Activated T-cell treated with anti-CD3 and anti-CD28 coated beads, Interleukin-2, amount 50 U/mL, for 4 hours (primary cell): ENCODE measurements around the gene ABCB11. TPM values are rescaled to one million over a fixed set of nuclear protein-coding genes. Genes with fewer than 3 reads are reported as not detected.
"Not testable (repeated sequence)": the region's sequence is repeated elsewhere in the genome, so short reads cannot be mapped to it uniquely, and the experiment has no call there.

Source experiments
- ATAC-seq, 2 donors: fragments of 200-7000 bp; cut with Tn5 transposase; one replicate each; pipeline ENCODE4 v1.10.0; 2021
- DNase-seq: peaks from one replicate; pipeline ENCODE4 v3.0.0-alpha.2; 2020
- H3K27me3 Mint-ChIP-seq: one replicate; pipeline ENCODE4 v1.8.0; 2021; ENCODE audit warnings: low read depth, mixed read lengths
- H3K36me3 Mint-ChIP-seq: one replicate; pipeline ENCODE4 v1.8.0; 2022; ENCODE audit warnings: mixed read lengths; ENCODE audit not compliant: insufficient read depth
- H3K4me1 Mint-ChIP-seq: one replicate; pipeline ENCODE4 v1.8.0; 2021; ENCODE audit warnings: low read depth, mixed read lengths
- H3K4me3 Mint-ChIP-seq: one replicate; pipeline ENCODE4 v1.8.0; 2021; ENCODE audit warnings: mild to moderate bottlenecking, moderate library complexity, mixed read lengths
- H3K9me3 Mint-ChIP-seq: one replicate; pipeline ENCODE4 v1.8.0; 2021; ENCODE audit warnings: mixed read lengths
- total RNA-seq, 3 donors: library from RNA; stranded (reverse); gene quantifications; one replicate each; pipeline ENCODE4 v1.2.1, GENCODE V29; 2021

ABCB11 gene
- total RNA-seq, 3 donors from 2014 or later: not detected

DNA sequence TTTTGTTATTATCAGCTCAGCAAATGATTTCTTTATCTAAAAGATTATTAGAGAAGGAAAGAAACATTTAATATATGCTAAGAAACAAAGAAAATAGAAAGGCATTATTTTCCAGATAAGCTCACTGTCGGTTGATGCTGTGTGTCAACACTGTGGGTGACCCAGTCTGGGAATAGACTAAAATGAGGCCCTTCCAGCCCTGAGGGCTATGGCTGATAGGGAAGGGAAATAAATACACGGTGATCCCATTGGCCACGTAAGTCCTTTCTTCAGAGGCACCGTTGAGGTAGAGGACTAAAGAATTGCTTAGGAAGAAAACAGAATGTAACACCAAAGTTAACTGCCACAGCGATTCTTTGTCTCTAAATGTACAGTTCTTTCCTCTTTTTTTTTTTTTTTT is 1.8 kb downstream of the ABCB11 start:
- H3K4me3 Mint-ChIP-seq: no peak overlapping the region
- ATAC-seq (no peak), DNase-seq (no peak)
- H3K4me1 Mint-ChIP-seq: peaks cover 13% of the 10 kb centered on the region
- no peaks in the 10 kb centered on the region for H3K27me3 Mint-ChIP-seq
- peaks cover 6% of the 10 kb centered on the region for H3K9me3 Mint-ChIP-seq
- H3K36me3 Mint-ChIP-seq: no peaks in the 10 kb centered on the region

DNA sequence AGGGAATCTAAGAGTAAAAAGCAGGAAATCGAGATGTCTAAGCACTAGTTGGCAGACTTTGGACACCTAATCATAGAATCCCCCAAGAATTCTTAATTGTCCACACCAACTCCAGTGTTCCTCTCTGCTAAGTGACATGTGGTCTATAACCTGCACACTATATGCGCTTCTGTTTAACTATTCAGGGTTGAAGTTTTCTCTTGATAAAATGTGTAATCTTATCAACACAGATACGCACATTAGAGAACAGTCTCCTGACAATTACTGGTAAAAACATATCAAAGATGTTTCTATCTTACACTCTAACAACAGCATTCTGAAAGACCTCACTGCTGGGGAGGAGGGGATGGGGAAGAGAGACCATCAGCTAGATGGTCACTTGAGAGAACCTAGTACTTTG is 3.9 kb downstream of the ABCB11 start:
- DNase-seq (no peak), ATAC-seq (no peak)
- H3K36me3 Mint-ChIP-seq: no peaks in the 10 kb centered on the region
- H3K9me3 Mint-ChIP-seq: no peaks in the 10 kb centered on the region
- peaks cover 9% of the 10 kb centered on the region for H3K4me1 Mint-ChIP-seq
- H3K4me3 Mint-ChIP-seq: no peak overlapping the region
- no peaks in the 10 kb centered on the region for H3K27me3 Mint-ChIP-seq

DNA sequence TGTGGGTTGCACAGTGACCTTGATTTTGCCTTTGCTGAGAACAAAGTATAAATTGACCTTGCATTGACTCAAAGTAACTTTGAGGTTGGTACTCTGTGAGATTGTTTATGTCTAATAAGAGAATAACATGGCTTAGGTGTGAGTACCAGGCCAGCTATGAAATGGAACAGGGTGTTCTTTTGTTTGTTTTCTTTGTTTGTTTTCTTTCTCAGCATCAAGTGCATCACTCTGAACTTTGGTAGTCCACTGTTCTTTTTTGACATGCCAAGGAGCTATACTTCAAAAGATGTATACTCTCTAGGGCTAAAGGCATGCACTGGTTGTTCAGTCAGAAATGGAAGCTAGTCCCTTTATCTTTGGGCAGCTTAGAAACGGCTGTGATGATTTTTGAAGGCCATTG is 5.1 kb downstream of the ABCB11 start:
- Mint-ChIP-seq H3K36me3 (no peaks in the 10 kb centered on the region), H3K4me1 (peaks cover 9% of the 10 kb centered on the region), H3K4me3 (no peak overlapping the region), H3K9me3 (no peaks in the 10 kb centered on the region), H3K27me3 (no peaks in the 10 kb centered on the region)
- ATAC-seq (no peak), DNase-seq (no peak)

DNA sequence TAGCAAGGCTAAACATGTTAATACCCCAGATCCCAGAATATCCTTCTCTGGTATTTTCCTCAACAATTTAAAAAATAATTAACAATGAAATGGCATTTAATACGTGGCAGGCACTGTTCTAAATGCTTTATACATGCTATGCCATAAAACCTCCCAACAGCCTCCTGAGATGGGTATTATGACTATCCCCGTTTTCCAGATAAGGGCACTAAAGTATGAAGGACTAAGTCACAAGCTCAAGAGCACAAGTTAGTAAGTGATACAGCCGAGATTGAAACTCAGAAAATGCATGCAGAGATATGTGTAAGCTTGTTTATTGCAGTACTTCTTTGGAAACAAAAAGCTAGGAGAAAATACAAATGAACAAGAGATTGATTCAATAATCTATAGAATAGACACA is 8.0 kb downstream of the ABCB11 start:
- Mint-ChIP-seq H3K4me1 (peaks cover 9% of the 10 kb centered on the region), H3K27me3 (no peaks in the 10 kb centered on the region), H3K36me3 (no peaks in the 10 kb centered on the region), H3K4me3 (no peak overlapping the region), H3K9me3 (no peaks in the 10 kb centered on the region)
- ATAC-seq (no peak), DNase-seq (no peak)

DNA sequence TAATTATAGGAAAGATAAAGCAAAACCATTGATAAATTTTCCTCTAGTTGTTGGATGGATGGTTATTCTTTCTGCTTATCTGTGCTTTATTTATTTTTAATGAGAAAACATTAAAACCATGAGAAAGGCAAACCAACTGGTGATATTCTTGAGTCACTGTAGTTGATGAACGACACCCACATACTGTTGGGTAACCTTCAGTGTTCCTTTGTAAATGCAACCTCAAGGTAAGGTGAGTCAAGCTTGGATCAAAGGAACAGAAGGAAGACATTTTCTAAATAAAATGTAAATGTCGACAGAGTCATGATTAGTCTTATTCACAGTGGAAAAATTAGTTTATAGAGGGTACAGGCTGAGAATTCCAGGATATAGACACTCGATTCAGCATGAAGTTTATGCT is 12.7 kb downstream of the ABCB11 start:
- Mint-ChIP-seq H3K9me3 (no peaks in the 10 kb centered on the region), H3K27me3 (peaks cover 3% of the 10 kb centered on the region), H3K4me1 (no peaks in the 10 kb centered on the region), H3K36me3 (no peaks in the 10 kb centered on the region), H3K4me3 (no peak overlapping the region)
- DNase-seq: no peak
- no peak for ATAC-seq

DNA sequence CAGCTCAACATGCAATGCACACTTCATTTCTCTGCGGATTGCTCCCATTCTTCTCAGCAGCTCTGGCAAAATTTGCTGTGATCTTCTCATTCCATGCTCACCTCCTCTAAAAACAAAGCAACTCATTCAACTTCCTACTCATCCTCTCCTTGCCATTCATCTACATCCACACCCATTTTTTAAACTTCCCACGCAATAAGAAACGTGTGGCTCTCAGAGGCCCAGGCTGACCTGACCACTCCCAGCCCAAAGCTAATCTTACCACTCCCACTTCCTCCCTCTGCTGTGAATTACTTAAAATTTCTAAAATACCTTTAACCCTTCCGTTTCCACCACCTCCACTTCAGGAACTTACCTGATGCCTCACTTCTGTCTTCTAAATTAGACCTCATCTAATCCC is 15.2 kb downstream of the ABCB11 start:
- Mint-ChIP-seq H3K4me3 (no peak overlapping the region), H3K27me3 (peaks cover 3% of the 10 kb centered on the region), H3K9me3 (no peaks in the 10 kb centered on the region), H3K36me3 (no peaks in the 10 kb centered on the region), H3K4me1 (no peaks in the 10 kb centered on the region)
- no peak for DNase-seq
- no peak for ATAC-seq

DNA sequence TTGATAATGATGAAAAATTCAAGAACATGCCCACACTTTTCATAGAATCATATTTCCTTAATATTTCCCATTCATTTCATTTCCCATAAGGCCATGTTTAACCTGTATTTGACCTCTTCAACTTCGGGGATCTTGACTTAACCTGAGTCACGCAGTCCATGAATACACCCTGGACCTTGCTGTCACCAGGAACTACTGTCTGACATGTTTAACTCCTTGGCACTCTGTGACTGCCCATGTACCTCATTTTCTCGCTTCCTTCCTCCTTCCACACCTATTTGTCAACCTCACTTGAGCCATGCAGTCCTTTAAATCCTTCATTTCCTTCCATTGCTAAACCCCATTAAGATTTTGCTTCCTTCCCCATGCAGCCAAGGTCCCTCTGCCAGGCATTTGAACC is 16.3 kb downstream of the ABCB11 start:
- H3K36me3 Mint-ChIP-seq: no peaks in the 10 kb centered on the region
- peaks cover 3% of the 10 kb centered on the region for H3K27me3 Mint-ChIP-seq
- no peak for ATAC-seq
- no peaks in the 10 kb centered on the region for H3K4me1 Mint-ChIP-seq
- H3K4me3 Mint-ChIP-seq: no peak overlapping the region
- no peaks in the 10 kb centered on the region for H3K9me3 Mint-ChIP-seq
- no peak for DNase-seq

DNA sequence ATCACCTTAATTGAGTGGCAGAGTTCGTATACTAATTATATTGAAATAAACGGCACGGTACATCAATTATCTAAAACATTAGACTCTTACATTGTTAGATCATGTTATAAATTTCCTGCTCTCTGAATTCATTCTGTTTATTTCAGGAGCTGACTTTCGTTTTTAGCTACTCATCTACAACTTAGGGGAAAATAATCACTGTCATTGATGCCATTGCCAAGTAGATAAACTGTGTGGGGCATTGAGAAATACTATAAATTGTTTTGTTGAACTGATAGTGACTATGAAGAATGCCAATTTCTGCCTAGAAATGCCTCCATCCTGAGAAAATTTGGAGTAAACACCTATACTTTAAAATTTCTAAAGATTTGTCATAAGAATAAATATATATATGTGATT is 17.5 kb downstream of the ABCB11 start:
- H3K27me3 Mint-ChIP-seq: peaks cover 3% of the 10 kb centered on the region
- no peaks in the 10 kb centered on the region for H3K9me3 Mint-ChIP-seq
- ATAC-seq (no peak), DNase-seq (no peak)
- H3K4me3 Mint-ChIP-seq: no peak overlapping the region
- no peaks in the 10 kb centered on the region for H3K36me3 Mint-ChIP-seq
- H3K4me1 Mint-ChIP-seq: no peaks in the 10 kb centered on the region

DNA sequence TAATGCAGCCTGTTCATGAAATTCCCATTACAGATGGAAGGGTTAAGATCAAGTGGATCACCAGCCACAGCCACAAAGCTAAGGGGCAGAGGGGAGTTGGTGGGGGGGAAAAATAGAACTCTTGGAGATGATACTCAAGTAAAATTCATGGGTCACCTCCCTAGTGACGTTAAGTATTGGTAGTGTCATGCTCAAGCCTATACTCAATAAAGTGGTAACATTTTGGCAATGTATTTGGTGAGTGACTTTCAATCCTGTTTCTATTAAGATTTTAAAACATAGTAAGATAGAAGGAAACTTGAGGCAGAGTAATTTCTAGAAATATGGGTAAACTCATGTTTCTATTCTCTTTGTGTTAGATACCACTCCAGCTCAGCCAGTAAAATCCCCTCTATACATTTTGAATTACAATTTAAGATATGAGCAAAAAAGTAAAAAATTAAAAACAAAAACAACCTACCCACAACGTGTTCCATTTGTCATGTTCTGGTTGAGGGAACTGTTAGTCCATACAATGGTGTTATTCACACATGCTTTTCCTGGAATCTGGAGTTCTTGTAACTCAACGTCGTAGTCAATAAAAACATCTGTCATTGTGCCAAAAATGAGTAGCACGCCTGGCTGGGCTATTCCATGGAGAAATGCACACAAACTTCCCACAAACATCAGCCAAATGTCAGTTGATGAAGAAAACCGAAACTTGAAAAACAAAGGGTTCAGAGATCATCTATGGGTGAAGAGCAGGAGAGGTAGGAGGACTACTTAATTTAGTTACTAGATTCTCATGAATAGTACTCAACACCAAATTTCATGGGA is 18.1 kb downstream of the ABCB11 start:
- H3K27me3 Mint-ChIP-seq: peaks cover 3% of the 10 kb centered on the region
- H3K4me3 Mint-ChIP-seq: no peak overlapping the region
- no peak for DNase-seq
- H3K36me3 Mint-ChIP-seq: no peaks in the 10 kb centered on the region
- peaks cover under 1% of the 10 kb centered on the region for H3K4me1 Mint-ChIP-seq
- no peaks in the 10 kb centered on the region for H3K9me3 Mint-ChIP-seq
- ATAC-seq: no peak

DNA sequence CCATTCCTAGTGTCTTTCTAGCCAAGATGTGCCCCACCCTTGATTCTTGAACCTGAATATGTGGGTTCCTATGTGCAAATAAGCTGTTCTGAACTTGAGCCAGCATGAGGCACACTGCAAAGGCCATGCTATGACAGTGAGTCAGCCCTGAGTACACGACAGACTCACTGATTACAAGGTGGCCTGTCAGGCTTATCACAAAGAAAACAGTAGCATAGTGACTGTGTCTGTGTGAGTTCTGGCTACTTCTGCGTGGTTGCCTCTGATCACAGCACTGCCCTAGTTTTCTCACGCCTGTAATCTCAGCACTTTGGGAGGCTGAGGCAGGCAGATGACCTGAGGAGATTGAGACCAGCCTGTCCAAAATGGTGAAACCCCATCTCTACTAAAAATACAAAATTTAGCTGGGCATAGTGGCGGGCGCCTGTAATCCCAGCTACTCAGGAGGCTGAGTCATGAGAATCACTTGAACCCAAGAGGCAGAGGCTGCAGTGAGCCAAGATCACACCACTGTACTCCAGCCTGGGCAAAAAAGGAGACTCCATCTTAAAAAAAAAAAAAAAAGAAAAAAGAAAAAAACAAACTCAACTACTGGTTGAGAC is 18.8 kb downstream of the ABCB11 start:
- H3K27me3 Mint-ChIP-seq, DNase-seq: not testable (repeated sequence)
- peak; percentile 35 to 43 for ATAC-seq

DNA sequence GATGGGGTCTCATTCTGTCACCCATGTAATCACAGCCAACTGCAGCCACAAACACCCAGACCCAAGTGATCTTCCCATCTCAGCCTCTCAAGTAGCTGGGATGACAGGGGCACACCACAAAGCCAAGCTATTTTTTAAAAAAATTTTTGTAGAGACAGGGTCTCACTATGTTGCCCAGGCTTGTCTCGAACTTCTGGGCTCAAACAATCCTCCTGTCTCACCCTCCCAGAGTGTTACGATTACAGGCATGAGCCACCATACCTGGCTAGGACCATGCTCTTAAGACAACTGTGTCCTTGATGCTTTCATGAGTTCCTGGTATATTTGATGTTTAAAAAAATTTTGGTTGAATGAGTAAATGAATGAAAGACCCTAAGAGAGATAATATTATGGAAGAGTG is 19.4 kb downstream of the ABCB11 start:
- ATAC-seq (no peak), DNase-seq (no peak)
- peaks cover 2% of the 10 kb centered on the region for H3K4me1 Mint-ChIP-seq
- no peak overlapping the region for H3K4me3 Mint-ChIP-seq
- H3K9me3 Mint-ChIP-seq: no peaks in the 10 kb centered on the region
- H3K36me3 Mint-ChIP-seq: no peaks in the 10 kb centered on the region
- H3K27me3 Mint-ChIP-seq: no peaks in the 10 kb centered on the region

More for the DNA sequence above, 18.8 kb downstream of the ABCB11 start:
- H3K4me1 Mint-ChIP-seq, H3K36me3 Mint-ChIP-seq, H3K4me3 Mint-ChIP-seq, H3K9me3 Mint-ChIP-seq: not testable (repeated sequence)

DNA sequence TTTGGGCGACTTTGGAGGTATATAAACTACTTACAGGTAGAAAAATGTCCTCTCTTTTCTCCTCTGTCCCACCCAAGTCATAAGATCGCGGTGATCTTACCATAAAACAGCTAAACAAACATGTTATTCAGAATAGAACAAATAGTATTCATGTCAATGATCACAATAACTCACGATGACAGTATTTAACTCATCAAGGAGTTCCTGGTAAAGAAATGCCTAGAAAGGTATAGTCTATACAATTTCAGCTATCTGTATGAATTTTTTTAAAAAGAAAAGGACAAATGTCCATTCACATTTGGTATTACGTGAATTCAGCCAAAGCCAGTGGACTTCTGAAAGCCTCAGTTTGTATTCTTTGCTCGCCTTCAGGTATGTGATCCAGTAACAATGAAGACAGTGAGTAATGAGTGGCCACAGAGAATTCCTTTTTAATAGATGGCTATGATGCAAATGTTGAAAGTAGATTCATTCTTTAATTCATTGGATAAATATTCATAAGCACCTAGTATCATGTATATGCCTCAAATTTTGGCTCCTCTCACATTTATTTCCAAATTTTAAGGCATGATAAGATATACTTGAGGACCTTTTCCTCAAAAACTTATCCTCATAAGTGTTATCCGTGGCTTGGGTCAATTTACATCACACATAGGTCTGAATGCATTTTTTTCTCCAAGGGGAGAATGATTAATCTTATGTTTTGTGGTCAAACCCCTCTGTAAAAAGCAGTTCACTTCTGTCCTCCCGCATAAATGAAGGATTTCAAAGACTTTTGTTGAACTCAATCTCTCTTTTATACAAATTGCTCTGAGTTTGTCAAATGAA is 20.3 kb downstream of the ABCB11 start:
- no peak for ATAC-seq
- Mint-ChIP-seq H3K9me3 (no peaks in the 10 kb centered on the region), H3K4me3 (no peak overlapping the region), H3K27me3 (no peaks in the 10 kb centered on the region), H3K36me3 (no peaks in the 10 kb centered on the region), H3K4me1 (peaks cover 2% of the 10 kb centered on the region)
- no peak for DNase-seq

DNA sequence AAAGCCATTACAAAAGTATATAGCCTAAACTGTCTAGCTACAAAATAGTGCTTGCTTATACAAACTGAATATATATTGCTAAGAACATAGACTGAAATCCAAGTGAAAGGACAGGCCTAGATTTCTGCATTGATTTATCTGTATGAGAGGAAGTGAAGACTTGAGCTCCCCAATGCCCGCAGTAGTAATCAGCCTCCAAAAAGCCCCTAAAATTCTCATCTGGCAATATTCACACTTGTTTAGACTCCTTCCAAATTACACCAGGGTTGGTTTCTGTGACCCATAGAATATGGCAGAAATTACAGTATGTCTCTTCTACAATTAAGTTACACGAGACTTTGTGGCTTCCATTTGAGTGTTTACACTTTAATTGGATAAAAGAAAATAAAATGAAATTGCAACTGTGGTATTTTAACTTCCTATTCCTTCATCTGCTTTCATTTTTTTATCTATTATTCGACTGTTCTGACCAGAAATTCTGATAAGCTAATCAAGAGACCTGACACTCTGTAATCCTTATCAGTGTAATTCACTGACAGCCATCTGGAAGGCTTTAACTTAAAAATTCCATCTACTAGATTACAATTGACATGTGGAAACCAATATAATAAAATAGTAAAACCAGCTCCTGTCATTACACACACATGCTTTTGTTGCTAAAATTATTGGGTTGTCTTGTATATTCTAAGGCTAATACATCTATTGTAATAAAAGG is 21.1 kb downstream of the ABCB11 start:
- no peak overlapping the region for H3K4me3 Mint-ChIP-seq
- no peaks in the 10 kb centered on the region for H3K27me3 Mint-ChIP-seq
- H3K4me1 Mint-ChIP-seq: peaks cover 2% of the 10 kb centered on the region
- no peaks in the 10 kb centered on the region for H3K36me3 Mint-ChIP-seq
- ATAC-seq: no peak
- no peaks in the 10 kb centered on the region for H3K9me3 Mint-ChIP-seq
- no peak for DNase-seq

DNA sequence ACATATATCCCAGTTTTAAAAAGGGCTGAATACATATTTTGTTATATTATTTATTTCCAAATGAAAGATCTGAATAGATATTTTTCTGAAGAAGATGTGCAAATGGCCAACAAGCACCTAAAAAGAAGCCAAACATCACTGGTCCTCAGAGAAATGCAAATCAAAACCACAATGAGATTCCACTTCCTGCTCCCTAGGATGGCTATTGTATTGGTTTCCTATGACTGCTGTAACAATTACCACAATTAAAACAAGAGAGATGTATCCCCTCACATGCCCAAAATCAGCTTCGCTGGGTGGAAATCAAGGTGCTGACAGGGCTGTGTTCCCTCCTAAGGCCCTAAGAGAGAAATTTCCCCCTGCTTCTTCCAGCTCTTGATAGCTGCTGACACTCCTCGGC is 23.2 kb downstream of the ABCB11 start:
- ATAC-seq (no peak), DNase-seq (no peak)
- Mint-ChIP-seq H3K27me3 (no peaks in the 10 kb centered on the region), H3K4me3 (no peak overlapping the region), H3K36me3 (no peaks in the 10 kb centered on the region), H3K9me3 (no peaks in the 10 kb centered on the region), H3K4me1 (peaks cover 2% of the 10 kb centered on the region)
